B cell (primary cell): ENCODE measurements around the gene BABAM2. TPM values are rescaled to one million over a fixed set of nuclear protein-coding genes. Genes with fewer than 3 reads are reported as not detected.
"Not testable (repeated sequence)": the region's sequence is repeated elsewhere in the genome, so short reads cannot be mapped to it uniquely, and the experiment has no call there.

Experiments
- ATAC-seq: fragments of 200-7000 bp; cut with Tn5 transposase; one replicate; pipeline ENCODE4 v1.10.0; 2021; ENCODE audit warnings: low read depth, mild to moderate bottlenecking, moderate number of reproducible peaks, moderate library complexity
- CTCF ChIA-PET: fragments of 350-600 bp; sonication (Branson Sonifier 250); formaldehyde crosslinking; loops from one replicate; lab custom pipeline; 2021; ENCODE audit warnings: antibody characterized with exemption, inconsistent platforms; lab: Charles Lee
- POLR2A ChIA-PET: fragments of 350-600 bp; sonication (Branson Sonifier 250); formaldehyde crosslinking; loops from one replicate; lab custom pipeline; 2021; ENCODE audit warnings: antibody characterized with exemption; lab: Charles Lee
- DNase-seq: peaks from one replicate; pipeline ENCODE4 v3.0.0; 2013
- H2AFZ ChIP-seq: 2 replicates; pipeline ENCODE4 v1.6.1; 2012; ENCODE audit warnings: mild to moderate bottlenecking, low read depth, low read length; ENCODE audit not compliant: insufficient read depth, poor library complexity, severe bottlenecking
- H3K27ac ChIP-seq, 2 donors: 1 replicate in 1 of 2; 2 replicates in 1 of 2; pipeline ENCODE4 v1.5.1; 2012 to 2013; ENCODE audit warnings: low read length in 2 of 2, mild to moderate bottlenecking in 2 of 2, moderate library complexity in 1 of 2
- H3K27me3 ChIP-seq, 4 experiments: fragments of 200-600 bp in 1 of 4; sonication (generic) in 1 of 4; replicated peaks in 1 of 4; 1 replicate in 2 of 4; 2 replicates in 2 of 4; pipeline versions ENCODE4 v1.6.1 to v1.7.0; 2013 to 2016; ENCODE audit warnings: low read length in 3 of 4, mild to moderate bottlenecking in 2 of 4, mixed read lengths in 1 of 4, moderate library complexity in 1 of 4; ENCODE audit not compliant: insufficient read depth in 4 of 4, control insufficient read depth in 3 of 4; ENCODE audit errors: control extremely low read depth in 1 of 4
- H3K36me3 ChIP-seq, 2 experiments: replicated peaks in 1 of 2; 1 replicate in 1 of 2; 2 replicates in 1 of 2; pipeline versions ENCODE4 v1.6.1 to v1.7.1; 2013; ENCODE audit warnings: low read length in 1 of 2; ENCODE audit not compliant: insufficient read depth in 2 of 2, control insufficient read depth in 1 of 2; ENCODE audit errors: control extremely low read depth in 1 of 2, extremely low read depth in 1 of 2
- H3K4me1 ChIP-seq, 2 donors: fragments of 200-600 bp in 1 of 2; sonication (generic) in 1 of 2; 1 replicate in 1 of 2; 2 replicates in 1 of 2; pipeline versions ENCODE4 v1.5.1 to v1.6.1; 2013 to 2017; ENCODE audit warnings: low read length in 2 of 2; ENCODE audit not compliant: control insufficient read depth in 2 of 2, insufficient read depth in 2 of 2
- H3K4me2 ChIP-seq: replicated peaks from 2 replicates; pipeline ENCODE3; 2012; ENCODE audit warnings: mild to moderate bottlenecking, low read depth, low read length; ENCODE audit not compliant: poor library complexity, severe bottlenecking
- H3K4me3 ChIP-seq, 5 experiments: fragments of 200-600 bp in 1 of 5; sonication (generic) in 1 of 5; 1 replicate in 3 of 5; 2 replicates in 2 of 5; pipeline versions ENCODE4 v1.5.1 to v1.7.0; 2011 to 2016; ENCODE audit warnings: low read length in 4 of 5, mild to moderate bottlenecking in 4 of 5, low read depth in 2 of 5, control low read depth in 1 of 5, moderate library complexity in 1 of 5; ENCODE audit not compliant: insufficient read depth in 1 of 5; ENCODE audit errors: control extremely low read depth in 1 of 5, extremely low read depth in 1 of 5
- H3K79me2 ChIP-seq: fragments of 200-600 bp; sonication (generic); one replicate; pipeline ENCODE4 v1.6.0; 2016; ENCODE audit warnings: low read length; ENCODE audit not compliant: control insufficient read depth, insufficient read depth
- H3K9ac ChIP-seq: fragments of 200-600 bp; sonication (generic); 2 replicates; pipeline ENCODE4 v1.6.1; 2017; ENCODE audit warnings: mild to moderate bottlenecking, low read length, moderate library complexity
- H3K9me3 ChIP-seq, 3 donors: one replicate each; pipeline versions ENCODE4 v1.6.1 to v1.7.1; 2013; ENCODE audit warnings: low read length in 2 of 3; ENCODE audit not compliant: control insufficient read depth in 2 of 3, insufficient read depth in 1 of 3; ENCODE audit errors: control extremely low read depth in 1 of 3
- H4K20me1 ChIP-seq: 2 replicates; pipeline ENCODE4 v1.6.0; 2012; ENCODE audit warnings: mild to moderate bottlenecking, low read length; ENCODE audit not compliant: insufficient read depth, control insufficient read depth, poor library complexity, severe bottlenecking
- H3K27ac Mint-ChIP-seq: one replicate; pipeline ENCODE4 v1.8.0; 2021; ENCODE audit warnings: mixed read lengths
- H3K27me3 Mint-ChIP-seq: one replicate; pipeline ENCODE4 v1.8.0; 2021; ENCODE audit warnings: mixed read lengths
- H3K4me1 Mint-ChIP-seq: one replicate; pipeline ENCODE4 v1.8.0; 2021; ENCODE audit warnings: mixed read lengths
- H3K4me3 Mint-ChIP-seq: one replicate; pipeline ENCODE4 v1.8.0; 2021; ENCODE audit warnings: mixed read lengths
- H3K9me3 Mint-ChIP-seq: one replicate; pipeline ENCODE4 v1.8.0; 2022; ENCODE audit warnings: mixed read lengths; ENCODE audit not compliant: insufficient read depth
- CTCF ChIP-seq: fragments of 200-600 bp; IDR thresholded peaks from one replicate; pipeline ENCODE4 v1.8.0; 2022; ENCODE audit warnings: antibody characterized with exemption, mild to moderate bottlenecking
- EZH2 ChIP-seq: IDR thresholded peaks from 2 replicates; pipeline ENCODE4 v1.6.1; 2012; ENCODE audit warnings: borderline replicate concordance, low read depth, mild to moderate bottlenecking, moderate library complexity, low read length; ENCODE audit not compliant: insufficient read depth, poor library complexity, severe bottlenecking
- WGBS: methylation state at CpG from one replicate; pipeline ENCODE4 v1.1.5; 2013; ENCODE audit warnings: missing lambda C conversion rate; ENCODE audit not compliant: insufficient coverage; 5-methylcytosine and 5-hydroxymethylcytosine counted together
- intact Hi-C: fragments of 100-400 bp; cut with micrococcal nuclease; formaldehyde crosslinking; loops from one replicate; pipeline ENCODE4 v1.10.0; 2022
- polyA plus RNA-seq: library from polyadenylated mRNA; depleted of rRNA; stranded (reverse); fragments of >200 nt; gene quantifications from 2 replicates; pipeline ENCODE4 v1.2.3, GENCODE V29; 2012
- total RNA-seq, 2 donors: library from RNA; stranded (reverse); fragments of 120-200 nt in 1 of 2; gene quantifications; 1 replicate in 1 of 2; 2 replicates in 1 of 2; pipeline versions ENCODE4 v1.2.3 to v1.2.4, GENCODE V29; 2013 to 2022

Gene BABAM2
- total and polyA plus RNA-seq, 2 donors (not counting 1 experiment from before 2014, with no cell fraction given), result 22.3 to 69.6 TPM

GRCh38 chr2:28331797-28332196 lies 441.3 kb downstream of the BABAM2 start:
- H3K27me3 ChIP-seq, POLR2A ChIA-PET, H3K27me3 Mint-ChIP-seq, DNase-seq, H3K9me3 Mint-ChIP-seq, H3K36me3 ChIP-seq, ATAC-seq, intact Hi-C loops, H3K4me1 Mint-ChIP-seq, H3K9ac ChIP-seq, H3K79me2 ChIP-seq, H3K4me1 ChIP-seq, H3K9me3 ChIP-seq, H3K4me3 Mint-ChIP-seq, H4K20me1 ChIP-seq, H3K27ac ChIP-seq, H2AFZ ChIP-seq, H3K4me2 ChIP-seq, H3K27ac Mint-ChIP-seq, H3K4me3 ChIP-seq, CTCF ChIA-PET: not testable (repeated sequence)
- 100% methylated on average over 1 of the region's 3 CpGs for WGBS

DNA sequence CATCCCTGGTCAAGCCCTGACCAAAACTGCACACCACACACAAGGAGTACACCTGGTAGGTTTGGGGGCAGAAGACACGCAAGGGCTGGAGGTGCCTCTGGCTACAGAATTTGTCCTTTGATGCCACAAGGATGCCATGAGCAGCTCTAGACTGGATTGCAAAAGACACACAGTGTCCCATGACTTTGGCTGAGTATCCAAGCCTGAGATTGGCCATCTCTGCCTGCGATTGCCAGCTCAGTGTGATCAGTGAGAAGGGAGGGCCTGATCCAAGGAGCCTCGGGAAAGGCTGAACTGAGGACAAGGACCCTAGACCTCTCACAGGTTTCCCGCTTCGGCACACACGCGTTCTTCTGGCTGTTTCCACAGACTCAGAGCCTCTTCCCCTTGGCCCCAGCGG lies 442.2 kb downstream of the BABAM2 start:
- no peak for TF ChIP-seq CTCF
- TF ChIP-seq EZH2, result no peak
- H4K20me1 ChIP-seq, result no peaks in the 10 kb centered on the region
- H3K79me2 ChIP-seq, result no peaks in the 10 kb centered on the region
- Mint-ChIP-seq H3K4me1 (no peaks in the 10 kb centered on the region), H3K27ac (no peak overlapping the region), H3K27me3 (no peaks in the 10 kb centered on the region), H3K9me3 (peaks cover 2% of the 10 kb centered on the region), H3K4me3 (no peak overlapping the region)
- no peaks in the 10 kb centered on the region for H3K9me3 ChIP-seq
- H3K36me3 ChIP-seq, result peaks cover 0 to 4% of the 10 kb centered on the region in 2 experiments
- ChIA-PET POLR2A (no interaction called here), CTCF (no interaction called here)
- no peaks in the 10 kb centered on the region for H3K27me3 ChIP-seq
- WGBS, result 100% methylated on average over 8 of the region's 8 CpGs
- no peaks in the 10 kb centered on the region for H3K4me1 ChIP-seq
- H2AFZ ChIP-seq, result no peak overlapping the region
- intact Hi-C loops, result no loop called here
- H3K4me2 ChIP-seq, result no peak overlapping the region
- no peak overlapping the region for H3K4me3 ChIP-seq
- DNase-seq (no peak), ATAC-seq (no peak)
- no peak overlapping the region for H3K27ac ChIP-seq
- H3K9ac ChIP-seq, result no peak overlapping the region
